Measurements from ENCODE around the gene PRKCZ.

DNA sequence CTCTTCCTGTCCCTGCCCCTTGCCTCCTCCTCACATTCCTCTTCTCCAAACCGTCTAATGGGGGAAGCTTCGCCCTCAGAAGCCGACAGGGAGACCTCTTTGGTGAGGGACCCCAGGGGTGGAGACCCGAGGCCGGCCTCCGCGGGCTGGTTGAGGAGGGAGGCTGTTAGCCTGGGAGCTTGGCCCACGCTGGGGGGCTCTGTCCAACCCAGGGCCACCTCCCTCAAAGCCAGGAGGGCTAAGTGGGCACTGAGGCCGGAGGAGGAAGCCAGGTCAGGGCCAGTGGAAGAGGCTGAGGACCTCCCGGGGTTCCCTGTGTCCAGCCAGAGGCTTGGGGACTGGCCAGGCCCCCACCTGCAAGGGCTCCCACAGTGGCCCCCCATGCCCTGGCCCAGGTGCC is 25.8 kb upstream of the PRKCZ start:
- no peak for TF ChIP-seq EZH2 (IDR thresholded peaks at IDR 0.05)
- TF ChIP-seq, protein P1, sequence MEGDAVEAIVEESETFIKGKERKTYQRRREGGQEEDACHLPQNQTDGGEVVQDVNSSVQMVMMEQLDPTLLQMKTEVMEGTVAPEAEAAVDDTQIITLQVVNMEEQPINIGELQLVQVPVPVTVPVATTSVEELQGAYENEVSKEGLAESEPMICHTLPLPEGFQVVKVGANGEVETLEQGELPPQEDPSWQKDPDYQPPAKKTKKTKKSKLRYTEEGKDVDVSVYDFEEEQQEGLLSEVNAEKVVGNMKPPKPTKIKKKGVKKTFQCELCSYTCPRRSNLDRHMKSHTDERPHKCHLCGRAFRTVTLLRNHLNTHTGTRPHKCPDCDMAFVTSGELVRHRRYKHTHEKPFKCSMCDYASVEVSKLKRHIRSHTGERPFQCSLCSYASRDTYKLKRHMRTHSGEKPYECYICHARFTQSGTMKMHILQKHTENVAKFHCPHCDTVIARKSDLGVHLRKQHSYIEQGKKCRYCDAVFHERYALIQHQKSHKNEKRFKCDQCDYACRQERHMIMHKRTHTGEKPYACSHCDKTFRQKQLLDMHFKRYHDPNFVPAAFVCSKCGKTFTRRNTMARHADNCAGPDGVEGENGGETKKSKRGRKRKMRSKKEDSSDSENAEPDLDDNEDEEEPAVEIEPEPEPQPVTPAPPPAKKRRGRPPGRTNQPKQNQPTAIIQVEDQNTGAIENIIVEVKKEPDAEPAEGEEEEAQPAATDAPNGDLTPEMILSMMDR (IDR thresholded peaks at IDR 0.05): no peak
- TF ChIP-seq EZH2phosphoT487 (IDR thresholded peaks at IDR 0.05): no peak

Measured in neural progenitor cell (in vitro differentiated cells).